A549 (cell line): ENCODE results near the gene CNTN5. TPM values are rescaled to one million over a fixed set of nuclear protein-coding genes. Genes with fewer than 3 reads are reported as not detected.

Experiments used
- ATAC-seq, 2 experiments: fragments of 200-7000 bp in 1 of 2; fragments of >200 bp in 1 of 2; cut with Nextera tagmentation in 1 of 2; cut with Tn5 transposase in 1 of 2; 3 replicates each; pipeline versions ENCODE4 v1.8.0 to v1.9.1; 2018 to 2020; ENCODE audit warnings: mild to moderate bottlenecking in 1 of 2, moderate library complexity in 1 of 2
- CTCF ChIA-PET: fragments of 300-600 bp; sonication (Branson Sonifier 250); formaldehyde crosslinking; extraction: SDS; loops from one replicate; lab custom pipeline; 2021; ENCODE audit warnings: antibody characterized with exemption, inconsistent platforms; lab: Yijun Ruan, JAX
- POLR2A ChIA-PET: fragments of 350-600 bp; formaldehyde crosslinking; extraction: SDS; loops from one replicate; lab custom pipeline; 2021; ENCODE audit warnings: antibody characterized with exemption, inconsistent platforms; lab: Yijun Ruan, JAX
- DNase-seq, 2 experiments: peaks; one replicate each; pipeline versions ENCODE4 v3.0.0 to v3.0.0-alpha.2; 2011 to 2016; ENCODE audit warnings: low read depth in 1 of 2, low spot score in 1 of 2
- FAIRE-seq: peaks from 2 replicates; lab custom pipeline; 2011; peaks lifted over from hg19 to GRCh38; lab: Jason Lieb, UNC
- H3K27ac ChIP-seq, 2 experiments: fragments of >200 bp; sonication (Bioruptor Twin); formaldehyde crosslinking; 3 replicates each; pipeline ENCODE4 v1.5.1; 2016 to 2017
- H3K4me1 ChIP-seq: fragments of >200 bp; sonication (Bioruptor Twin); formaldehyde crosslinking; 3 replicates; pipeline ENCODE4 v1.6.1; 2016
- H3K4me2 ChIP-seq: fragments of >200 bp; sonication (Bioruptor Twin); formaldehyde crosslinking; 3 replicates; pipeline ENCODE4 v1.6.1; 2016
- H3K4me3 ChIP-seq: fragments of >200 bp; sonication (Bioruptor Twin); formaldehyde crosslinking; 3 replicates; pipeline ENCODE4 v1.5.1; 2016
- H3K9me3 ChIP-seq: fragments of >200 bp; sonication (Bioruptor Twin); formaldehyde crosslinking; 3 replicates; pipeline ENCODE4 v1.6.1; 2016
- BCL3 ChIP-seq: fragments of >200 bp; sonication (Bioruptor Twin); formaldehyde crosslinking; IDR thresholded peaks from 3 replicates; pipeline ENCODE4 v1.6.1; 2016
- BHLHE40 ChIP-seq: IDR thresholded peaks from 2 replicates; pipeline ENCODE4 v1.6.1; 2012; ENCODE audit warnings: low read depth, low read length, inconsistent platforms
- CBX2 ChIP-seq: fragments of 200-600 bp; sonication (generic); IDR thresholded peaks from 2 replicates; pipeline ENCODE4 v1.6.1; 2016; ENCODE audit warnings: low read depth, mild to moderate bottlenecking, borderline replicate concordance
- CBX8 ChIP-seq: fragments of 200-600 bp; sonication (generic); IDR thresholded peaks from 2 replicates; pipeline ENCODE4 v1.6.1; 2016
- CHD2 ChIP-seq: fragments of 150-350 bp; IDR thresholded peaks from 2 replicates; pipeline ENCODE4 v1.6.1; 2014; ENCODE audit warnings: low read length; ENCODE audit not compliant: partially characterized antibody
- CTCF ChIP-seq: fragments of >200 bp; sonication (Bioruptor Twin); formaldehyde crosslinking; IDR thresholded peaks from 3 replicates; pipeline ENCODE4 v1.5.1; 2016
- E2F6 ChIP-seq: IDR thresholded peaks from 2 replicates; pipeline ENCODE4 v1.6.1; 2012; ENCODE audit warnings: low read depth, borderline replicate concordance
- EHF ChIP-seq: fragments of 250-450 bp; sonication (Bioruptor Pico); IDR thresholded peaks from 2 replicates; pipeline ENCODE4 v1.5.0; 2020; ENCODE audit warnings: mild to moderate bottlenecking
- EHMT2 ChIP-seq: fragments of 200-600 bp; sonication (generic); IDR thresholded peaks from 2 replicates; pipeline ENCODE4 v1.6.1; 2016; ENCODE audit warnings: antibody characterized with exemption, low read depth, mild to moderate bottlenecking, moderate library complexity
- EP300 ChIP-seq, 2 experiments: fragments of >200 bp; sonication (Bioruptor Twin); formaldehyde crosslinking; IDR thresholded peaks; 2 replicates in 1 of 2; 3 replicates in 1 of 2; pipeline ENCODE4 v1.6.1; 2016 to 2017
- FOSB ChIP-seq: fragments of 250-450 bp; sonication (Bioruptor Pico); IDR thresholded peaks from 2 replicates; pipeline ENCODE4 v1.5.0; 2020; ENCODE audit warnings: mild to moderate bottlenecking, moderate library complexity
- GATA3 ChIP-seq: IDR thresholded peaks from 2 replicates; pipeline ENCODE4 v1.6.1; 2012; ENCODE audit warnings: borderline replicate concordance
- HES2 ChIP-seq: fragments of >200 bp; sonication (Bioruptor Twin); formaldehyde crosslinking; IDR thresholded peaks from 2 replicates; pipeline ENCODE4 v1.6.1; 2016
- HEYL ChIP-seq: fragments of 250-450 bp; sonication (Bioruptor Pico); IDR thresholded peaks from 2 replicates; pipeline ENCODE4 v1.8.0; 2021; ENCODE audit warnings: mild to moderate bottlenecking, moderate library complexity
- HMGXB4 ChIP-seq: fragments of 250-450 bp; sonication (Bioruptor Pico); IDR thresholded peaks from 2 replicates; pipeline ENCODE4 v1.5.0; 2021; ENCODE audit warnings: mild to moderate bottlenecking, moderate library complexity, borderline replicate concordance
- JUNB ChIP-seq: fragments of >200 bp; sonication (Bioruptor Twin); formaldehyde crosslinking; IDR thresholded peaks from 2 replicates; pipeline ENCODE4 v1.6.1; 2016
- KDM1A ChIP-seq: fragments of 200-600 bp; sonication (generic); IDR thresholded peaks from 2 replicates; pipeline ENCODE4 v1.6.1; 2016; ENCODE audit warnings: low read depth, mild to moderate bottlenecking
- MAX ChIP-seq: IDR thresholded peaks from 2 replicates; pipeline ENCODE4 v1.6.1; 2012
- MAZ ChIP-seq: fragments of 150-350 bp; IDR thresholded peaks from 2 replicates; pipeline ENCODE4 v1.6.1; 2014; ENCODE audit warnings: antibody characterized with exemption, low read depth, low read length, borderline replicate concordance
- NR3C1 ChIP-seq: fragments of >200 bp; sonication (Bioruptor Twin); formaldehyde crosslinking; IDR thresholded peaks from 3 replicates; pipeline ENCODE4 v1.6.1; 2017
- PBX3 ChIP-seq: IDR thresholded peaks from 2 replicates; pipeline ENCODE4 v1.6.1; 2012
- POLR2A ChIP-seq: IDR thresholded peaks from 2 replicates; pipeline ENCODE4 v1.6.1; 2012; ENCODE audit warnings: mild to moderate bottlenecking, low read length
- RARB ChIP-seq: fragments of 250-450 bp; sonication (Bioruptor Pico); IDR thresholded peaks from 2 replicates; pipeline ENCODE4 v1.8.0; 2021; ENCODE audit warnings: mild to moderate bottlenecking, moderate library complexity
- RCOR1 ChIP-seq: fragments of 150-350 bp; IDR thresholded peaks from 2 replicates; pipeline ENCODE4 v1.6.1; 2014; ENCODE audit warnings: antibody characterized with exemption, low read length, low read depth
- RFX5 ChIP-seq: fragments of 450-650 bp; IDR thresholded peaks from 2 replicates; pipeline ENCODE4 v1.7.1; 2014; ENCODE audit warnings: antibody characterized with exemption, mild to moderate bottlenecking, moderate library complexity
- RNF2 ChIP-seq: fragments of 200-600 bp; sonication (generic); IDR thresholded peaks from 2 replicates; pipeline ENCODE4 v1.6.1; 2016; ENCODE audit warnings: low read depth, mild to moderate bottlenecking, antibody characterized with exemption, moderate library complexity, borderline replicate concordance
- SMC3 ChIP-seq: fragments of >200 bp; sonication (Bioruptor Twin); formaldehyde crosslinking; IDR thresholded peaks from 3 replicates; pipeline ENCODE4 v1.6.1; 2018; ENCODE audit warnings: inconsistent platforms
- TFCP2L1 ChIP-seq: fragments of 250-450 bp; sonication (Bioruptor Pico); IDR thresholded peaks from 2 replicates; pipeline ENCODE4 v1.5.0; 2021; ENCODE audit warnings: mild to moderate bottlenecking
- TP53 ChIP-seq: fragments of 250-450 bp; sonication (Bioruptor Pico); IDR thresholded peaks from 2 replicates; pipeline ENCODE4 v1.5.0; 2021; ENCODE audit warnings: mild to moderate bottlenecking, moderate library complexity
- ZC3H11A ChIP-seq: fragments of 450-650 bp; IDR thresholded peaks from 2 replicates; pipeline ENCODE4 v1.6.1; 2014; ENCODE audit warnings: antibody characterized with exemption, mild to moderate bottlenecking
- ZFP36 ChIP-seq: fragments of 450-650 bp; IDR thresholded peaks from 2 replicates; pipeline ENCODE4 v1.6.1; 2014; ENCODE audit warnings: borderline replicate concordance; ENCODE audit not compliant: partially characterized antibody
- ZNF302 ChIP-seq: fragments of 250-450 bp; sonication (Bioruptor Pico); IDR thresholded peaks from 2 replicates; pipeline ENCODE4 v1.9.0; 2021; ENCODE audit warnings: inconsistent platforms, mild to moderate bottlenecking, moderate library complexity
- WGBS: methylation state at CpG from one replicate; pipeline ENCODE4 v1.1.6; 2017; ENCODE audit errors: missing lambda C conversion rate; 5-methylcytosine and 5-hydroxymethylcytosine counted together
- polyA plus RNA-seq, 4 experiments: library from polyadenylated mRNA; depleted of rRNA in 3 of 4; stranded (reverse); fragments of >200 nt; fragmentation: RNase III in 1 of 4; extraction: RNeasy Plus Mini Kit Qiagen cat#74134 plus additional on column Dnase treatment in 1 of 4; gene quantifications; 2 replicates in 3 of 4; 3 replicates in 1 of 4; pipeline ENCODE4 v1.2.3, GENCODE V29; 2011 to 2017

Gene CNTN5
- polyA plus RNA-seq, 2 of the 4 experiments (the other 2 are of a cell fraction) = 0.08 TPM; not detected in 1

GRCh38 chr11:99638073-99638553 lies 617.4 kb downstream of the CNTN5 start:
- WGBS = 18% methylated on average over 5 of the region's 5 CpGs
- no peak for FAIRE-seq
- TF ChIP-seq EP300 (IDR thresholded peaks at IDR 0.05) (no peak), CBX2 (no peak), GATA3 (no peak), HEYL (CRISPR knock-in tag) (no peak), TFCP2L1 (no peak), EHMT2 (no peak), SMC3 (no peak)
- no peak overlapping the region for H3K4me3 ChIP-seq
- CTCF ChIA-PET = no interaction called here
- no peak for DNase-seq
- H3K9me3 ChIP-seq = no peaks in the 10 kb centered on the region
- H3K4me2 ChIP-seq = no peak overlapping the region
- H3K4me1 ChIP-seq = no peaks in the 10 kb centered on the region
- no peak for ATAC-seq
- POLR2A ChIA-PET = no interaction called here
- H3K27ac ChIP-seq = no peak overlapping the region

- Histone ChIP-seq H3K9me3 (no peaks in the 10 kb centered on the region), H3K27ac (no peak overlapping the region)
- no peak for DNase-seq
- CTCF ChIA-PET = no interaction called here
- no peak for TF ChIP-seq ZC3H11A
- TF ChIP-seq POLR2A = no peak
- no peak for TF ChIP-seq RARB (CRISPR knock-in tag)
- TF ChIP-seq KDM1A = no peak
- no peak for TF ChIP-seq ZFP36
- TF ChIP-seq GATA3 = no peak
- TF ChIP-seq CHD2 = no peak
- TF ChIP-seq TP53 (CRISPR knock-in tag) = no peak
- TF ChIP-seq MAZ = no peak
- TF ChIP-seq RNF2 = no peak
- TF ChIP-seq JUNB = no peak
- TF ChIP-seq BHLHE40 = no peak
- no peak for TF ChIP-seq ZNF302 (CRISPR knock-in tag)
- no peak for TF ChIP-seq BCL3
- TF ChIP-seq TFCP2L1 = no peak
- TF ChIP-seq, all 56 proteins: peak for 0
- FAIRE-seq = no peak
- ATAC-seq = no peak
- Histone ChIP-seq H3K4me3 (no peak overlapping the region), H3K4me1 (no peaks in the 10 kb centered on the region), H3K4me2 (no peak overlapping the region)
- POLR2A ChIA-PET = no interaction called here
Observed at GRCh38 chr11:99640671-99641070, 619.9 kb downstream of the CNTN5 start.

GRCh38 chr11:99645934-99646333 lies 625.2 kb downstream of the CNTN5 start:
- Histone ChIP-seq H3K4me3 (no peak overlapping the region), H3K4me1 (no peaks in the 10 kb centered on the region), H3K9me3 (no peaks in the 10 kb centered on the region), H3K4me2 (no peak overlapping the region), H3K27ac (no peak overlapping the region)
- ChIA-PET POLR2A (no interaction called here), CTCF (interaction anchor here (0.7 kb wide), 1 partner anchor 53 kb away, joined by 3 read pairs; no protein-coding TSS in a partner anchor)
- DNase-seq (no peak), FAIRE-seq (no peak), ATAC-seq (no peak)
- WGBS = 16% methylated on average over 2 of the region's 2 CpGs
- TF ChIP-seq SMC3 = no peak
- TF ChIP-seq E2F6 = no peak
- no peak for TF ChIP-seq CBX8
- no peak for TF ChIP-seq MAX
- TF ChIP-seq RFX5 = no peak
- no peak for TF ChIP-seq FOSB (CRISPR knock-in tag)
- no peak for TF ChIP-seq HES2
- TF ChIP-seq PBX3 = no peak
- TF ChIP-seq EHF (CRISPR knock-in tag) = no peak
- TF ChIP-seq HMGXB4 = no peak
- TF ChIP-seq RCOR1 = no peak
- TF ChIP-seq CTCF = no peak
- TF ChIP-seq TP53 (CRISPR knock-in tag) = no peak
- TF ChIP-seq NR3C1 = no peak
